SK-N-SH (cell line): ENCODE measurements around the gene RAB40C. TPM values are rescaled to one million over a fixed set of nuclear protein-coding genes. Genes with fewer than 3 reads are reported as not detected.
A peak's percentile ranks its signal among the peaks of the same experiment; 100 is the strongest.

Experiments
- CTCF ChIA-PET: fragments of 300-600, 350-600 bp; formaldehyde crosslinking; extraction: SDS; loops from one replicate; lab custom pipeline; 2021; lab: Yijun Ruan, JAX
- POLR2A ChIA-PET: fragments of 350-600 bp; sonication (Branson Sonifier 250); formaldehyde crosslinking; extraction: SDS; loops from one replicate; lab custom pipeline; 2020; ENCODE audit warnings: antibody characterized with exemption, inconsistent platforms; lab: Yijun Ruan, JAX
- DNase-seq: peaks from one replicate; pipeline ENCODE4 v3.0.0; 2012
- H2AFZ ChIP-seq: fragments of 200-600 bp; sonication (generic); 2 replicates; pipeline ENCODE4 v1.8.1; 2016; ENCODE audit warnings: antibody characterized with exemption, mild to moderate bottlenecking, low read depth
- H3F3A ChIP-seq: fragments of 200-600 bp; sonication (generic); replicated peaks from 2 replicates; pipeline ENCODE3; 2016; ENCODE audit warnings: antibody characterized with exemption, mild to moderate bottlenecking; ENCODE audit not compliant: insufficient read depth
- H3K27ac ChIP-seq, 2 experiments: fragments of 200-500 bp in 1 of 2; fragments of 200-600 bp in 1 of 2; sonication (Bioruptor generic) in 1 of 2; sonication (generic), shearing (Covaris generic) in 1 of 2; 2 replicates each; pipeline versions ENCODE4 v1.5.1 to v1.6.1; 2014 to 2016; ENCODE audit warnings: low read depth in 2 of 2, inconsistent platforms in 1 of 2, low read length in 1 of 2, mild to moderate bottlenecking in 1 of 2, mixed read lengths in 1 of 2
- H3K27me3 ChIP-seq: fragments of 200-600 bp; sonication (generic), shearing (Covaris generic); 2 replicates; pipeline ENCODE4 v1.6.1; 2016; ENCODE audit warnings: mixed run types; ENCODE audit not compliant: insufficient read depth
- H3K36me3 ChIP-seq, 2 experiments: fragments of 200-500 bp in 1 of 2; fragments of 200-600 bp in 1 of 2; sonication (Bioruptor generic) in 1 of 2; sonication (generic) in 1 of 2; replicated peaks in 1 of 2; 2 replicates each; pipeline versions ENCODE3 to v1.5.1; 2014 to 2016; ENCODE audit warnings: low read length in 1 of 2, mild to moderate bottlenecking in 1 of 2; ENCODE audit not compliant: insufficient read depth in 2 of 2, control insufficient read depth in 1 of 2
- H3K4me1 ChIP-seq, 2 experiments: fragments of 200-500 bp in 1 of 2; fragments of 200-600 bp in 1 of 2; sonication (Bioruptor generic) in 1 of 2; sonication (generic), shearing (Covaris generic) in 1 of 2; 2 replicates each; pipeline versions ENCODE4 v1.5.1 to v1.6.1; 2014 to 2016; ENCODE audit warnings: low read depth in 1 of 2, low read length in 1 of 2, mixed run types in 1 of 2; ENCODE audit not compliant: insufficient read depth in 2 of 2, control insufficient read depth in 1 of 2
- H3K4me2 ChIP-seq: fragments of 200-600 bp; sonication (generic), shearing (Covaris generic); 2 replicates; pipeline ENCODE4 v1.6.1; 2017; ENCODE audit warnings: mixed run types
- H3K4me3 ChIP-seq, 2 experiments: fragments of 200-500 bp in 1 of 2; fragments of 200-600 bp in 1 of 2; sonication (Bioruptor generic) in 1 of 2; sonication (generic), shearing (Covaris generic) in 1 of 2; 2 replicates each; pipeline versions ENCODE4 v1.5.1 to v1.8.1; 2014 to 2016; ENCODE audit warnings: low read depth in 2 of 2, inconsistent platforms in 1 of 2, low read length in 1 of 2, mild to moderate bottlenecking in 1 of 2, mixed read lengths in 1 of 2, moderate library complexity in 1 of 2
- H3K79me2 ChIP-seq: fragments of 200-600 bp; sonication (generic); 2 replicates; pipeline ENCODE4 v1.8.1; 2017; ENCODE audit warnings: mild to moderate bottlenecking; ENCODE audit not compliant: insufficient read depth
- H3K9ac ChIP-seq: fragments of 200-600 bp; sonication (generic); 2 replicates; pipeline ENCODE4 v1.6.1; 2017; ENCODE audit warnings: mixed run types
- H3K9me2 ChIP-seq: fragments of 200-600 bp; sonication (generic); 2 replicates; pipeline ENCODE4 v1.6.1; 2017; ENCODE audit warnings: mixed run types
- H3K9me3 ChIP-seq: fragments of 200-600 bp; sonication (generic); 2 replicates; pipeline ENCODE4 v1.6.1; 2017; ENCODE audit warnings: mixed run types, mild to moderate bottlenecking, moderate library complexity
- H4K20me1 ChIP-seq: fragments of 200-600 bp; sonication (generic); 2 replicates; pipeline ENCODE4 v1.6.1; 2017; ENCODE audit warnings: mild to moderate bottlenecking, mixed run types; ENCODE audit not compliant: insufficient read depth
- CHD2 ChIP-seq: fragments of 150-350 bp; IDR thresholded peaks from 2 replicates; pipeline ENCODE4 v1.6.1; 2018; ENCODE audit warnings: low read length; ENCODE audit not compliant: partially characterized antibody
- ELF1 ChIP-seq: IDR thresholded peaks from 2 replicates; pipeline ENCODE4 v1.4.0; 2012
- FOSL2 ChIP-seq: IDR thresholded peaks from 2 replicates; pipeline ENCODE4 v1.4.0; 2012; ENCODE audit warnings: low read depth, mild to moderate bottlenecking, moderate library complexity, borderline replicate concordance
- FOXJ3 ChIP-seq: sonication (generic); formaldehyde crosslinking; IDR thresholded peaks from 2 replicates; pipeline ENCODE4 v1.5.1; 2020; ENCODE audit warnings: mild to moderate bottlenecking, missing genetic modification reagents
- GABPA ChIP-seq: IDR thresholded peaks from 2 replicates; pipeline ENCODE4 v1.4.0; 2012; ENCODE audit warnings: low read depth, mild to moderate bottlenecking
- IRF3 ChIP-seq: fragments of 150-350 bp; IDR thresholded peaks from 2 replicates; pipeline ENCODE4 v1.6.1; 2016; ENCODE audit warnings: mild to moderate bottlenecking, low read depth, low read length
- JUND ChIP-seq: IDR thresholded peaks from 2 replicates; pipeline ENCODE4 v1.4.0; 2012
- NFIC ChIP-seq: IDR thresholded peaks from 2 replicates; pipeline ENCODE4 v1.4.0; 2012; ENCODE audit warnings: borderline replicate concordance
- PBX3 ChIP-seq: IDR thresholded peaks from 2 replicates; pipeline ENCODE4; 2012
- POLR2AphosphoS5 ChIP-seq: IDR thresholded peaks from 2 replicates; pipeline ENCODE4 v1.6.1; 2012; ENCODE audit warnings: low read depth, low read length
- RAD21 ChIP-seq: IDR thresholded peaks from 2 replicates; pipeline ENCODE4 v1.6.1; 2012; ENCODE audit warnings: mild to moderate bottlenecking, low read length
- RCOR1 ChIP-seq: fragments of 150-350 bp; IDR thresholded peaks from 2 replicates; pipeline ENCODE4 v1.6.1; 2017; ENCODE audit warnings: antibody characterized with exemption, low read length
- RFX5 ChIP-seq: IDR thresholded peaks from 2 replicates; pipeline ENCODE4 v1.6.1; 2012; ENCODE audit warnings: mild to moderate bottlenecking, improper control_type of control experiment, low read length
- SMC3 ChIP-seq: IDR thresholded peaks from 2 replicates; pipeline ENCODE4 v1.6.1; 2012; ENCODE audit warnings: low read depth, low read length, improper control_type of control experiment
- TAF1 ChIP-seq: IDR thresholded peaks from 2 replicates; pipeline ENCODE4 v1.6.1; 2012; ENCODE audit warnings: low read depth, mild to moderate bottlenecking, low read length, moderate library complexity, borderline replicate concordance
- TCF12 ChIP-seq: IDR thresholded peaks from 2 replicates; pipeline ENCODE4 v1.4.0; 2012
- TEAD4 ChIP-seq: IDR thresholded peaks from 2 replicates; pipeline ENCODE4 v1.4.0; 2012; ENCODE audit warnings: mild to moderate bottlenecking, borderline replicate concordance; ENCODE audit not compliant: insufficient read depth
- USF2 ChIP-seq: fragments of 150-350 bp; IDR thresholded peaks from 2 replicates; pipeline ENCODE4 v1.6.1; 2017; ENCODE audit warnings: antibody characterized with exemption, low read length, low read depth, borderline replicate concordance
- YY1 ChIP-seq: IDR thresholded peaks from 2 replicates; pipeline ENCODE4 v1.4.0; 2012; ENCODE audit warnings: low read depth, mild to moderate bottlenecking
- ZBTB33 ChIP-seq: IDR thresholded peaks from 2 replicates; pipeline ENCODE4 v1.4.0; 2012; ENCODE audit warnings: low read depth, borderline replicate concordance
- WGBS: methylation state at CpG from one replicate; pipeline ENCODE4 v1.1.6; 2017; ENCODE audit warnings: low lambda C conversion rate; 5-methylcytosine and 5-hydroxymethylcytosine counted together
- polyA plus RNA-seq, 3 experiments: library from polyadenylated mRNA; depleted of rRNA; stranded (reverse); fragments of >200 nt; gene quantifications; 2 replicates each; pipeline ENCODE4 v1.2.3, GENCODE V29; 2012

Gene RAB40C
- polyA plus RNA-seq, 1 of the 3 experiments (the other 2 are of a cell fraction): 13.0 TPM

- ChIA-PET POLR2A (interaction anchor here (0.6 to 1.6 kb wide), 2 partner anchors 15 to 77 kb away, joined by 3 to 5 read pairs; no protein-coding TSS in a partner anchor), CTCF (interaction anchor here (0.6 to 7.8 kb wide), 14 partner anchors 9 to 1697 kb away, joined by 3 to 92 read pairs (median 7); partner anchors contain the start of genes METTL26, RHBDL1, RHOT2 and STUB1)
- DNase-seq: no peak
- H3K9me3 ChIP-seq: no peaks in the 10 kb centered on the region
- no peaks in the 10 kb centered on the region for H3K27me3 ChIP-seq
- 100% methylated on average over 3 of the region's 25 CpGs for WGBS
- no peaks in the 10 kb centered on the region for H3K9me2 ChIP-seq
- H3K4me2 ChIP-seq: peak overlapping the region; percentile 91
- no peak overlapping the region for H2AFZ ChIP-seq
- H3K4me1 ChIP-seq: peaks cover 10 to 38% of the 10 kb centered on the region in 2 experiments; a peak in 2 of 4 replicates
- no peak overlapping the region for H3K4me3 ChIP-seq
- TF ChIP-seq TEAD4: no peak
- TF ChIP-seq TAF1: no peak
- no peak for TF ChIP-seq CHD2
- no peak for TF ChIP-seq RAD21
- no peak for TF ChIP-seq FOSL2
- no peak for TF ChIP-seq YY1
- no peak for TF ChIP-seq TCF12
- no peak for TF ChIP-seq JUND
- H3K27ac ChIP-seq: peak overlapping the region in 1 of 2 experiments; percentile 80; a peak in 1 of 4 replicates
- H4K20me1 ChIP-seq: no peaks in the 10 kb centered on the region
- H3F3A ChIP-seq: peaks cover 5% of the 10 kb centered on the region
- H3K79me2 ChIP-seq: peaks cover 30% of the 10 kb centered on the region; the same call in 1 of the 2 replicates
- H3K9ac ChIP-seq: no peak overlapping the region
- H3K36me3 ChIP-seq: peaks cover 0 to under 1% of the 10 kb centered on the region in 2 experiments
These were observed 57.5 kb downstream of the RAB40C start for GRCh38 chr16:647173-647902.

- H3K79me2 ChIP-seq: peaks cover 22% of the 10 kb centered on the region; the same call in 1 of the 2 replicates
- DNase-seq: peak; percentile 89
- peaks cover 4 to 30% of the 10 kb centered on the region in 2 experiments; a peak in 2 of 4 replicates for H3K4me1 ChIP-seq
- peak overlapping the region; percentile 91 for H3K4me2 ChIP-seq
- peaks cover 0 to 7% of the 10 kb centered on the region in 2 experiments for H3K36me3 ChIP-seq
- peak overlapping the region; percentile 77 to 80 for H3K27ac ChIP-seq
- WGBS: 35% methylated on average over 15 of the region's 24 CpGs
- no peaks in the 10 kb centered on the region for H3K9me3 ChIP-seq
- H3F3A ChIP-seq: peaks cover 5% of the 10 kb centered on the region
- POLR2A ChIA-PET: interaction anchor here (0.6 to 1.6 kb wide), 3 partner anchors 14 to 78 kb away, joined by 3 to 5 read pairs (median 3); no protein-coding TSS in a partner anchor
- CTCF ChIA-PET: interaction anchor here (0.6 to 7.8 kb wide), 21 partner anchors 10 to 1696 kb away, joined by 3 to 92 read pairs (median 4); partner anchors contain the start of genes METTL26, RHBDL1, RHOT2 and STUB1
- H3K9me2 ChIP-seq: no peaks in the 10 kb centered on the region
- peak overlapping the region; percentile 85 for H3K9ac ChIP-seq
- H3K27me3 ChIP-seq: no peaks in the 10 kb centered on the region
- peak overlapping the region; percentile 70 to 76 for H3K4me3 ChIP-seq
- H2AFZ ChIP-seq: no peak overlapping the region
- no peaks in the 10 kb centered on the region for H4K20me1 ChIP-seq
- TF ChIP-seq FOSL2: no peak
- no peak for TF ChIP-seq POLR2AphosphoS5
- TF ChIP-seq CHD2: no peak
- TF ChIP-seq ELF1: no peak
- TF ChIP-seq IRF3: no peak
- TF ChIP-seq ZBTB33: no peak
- TF ChIP-seq TAF1: no peak
- TF ChIP-seq FOXJ3: no peak
- TF ChIP-seq RCOR1: no peak
- TF ChIP-seq SMC3: peak; percentile 27; the same call in 1 of the 2 replicates
- no peak for TF ChIP-seq PBX3
- TF ChIP-seq TEAD4: no peak
- TF ChIP-seq GABPA: no peak
- TF ChIP-seq USF2: no peak
- no peak for TF ChIP-seq NFIC
- TF ChIP-seq RFX5: no peak
- TF ChIP-seq RAD21: peak; percentile 51
These were observed 58.4 kb downstream of the RAB40C start for GRCh38 chr16:648071-648780.
